Spleen (tissue), 7 donors: Measurements from ENCODE around the gene HOXA13.

Source experiments
- CTCF ChIP-seq, 11 experiments: fragments of 200-600 bp in 7 of 11; fragments of 450-650 bp in 4 of 11; sonication (generic) in 4 of 11; IDR thresholded peaks in 8 of 11; conservative IDR thresholded peaks in 3 of 11; 1 replicate in 7 of 11; 2 replicates in 4 of 11; pipeline versions ENCODE4 v1.4.0 to v1.8.0; 2016 to 2021; ENCODE audit warnings: antibody characterized with exemption in 11 of 11, inconsistent platforms in 4 of 11, mild to moderate bottlenecking in 1 of 11
- POLR2A ChIP-seq, 3 donors: fragments of 450-650 bp; IDR thresholded peaks; one replicate each; pipeline ENCODE4 v1.5.1; 2017; ENCODE audit warnings: antibody characterized with exemption in 3 of 3, mild to moderate bottlenecking in 1 of 3
- POLR2AphosphoS5 ChIP-seq, 3 donors: sonication (generic); formaldehyde crosslinking; IDR thresholded peaks; one replicate each; pipeline ENCODE4 v1.5.1; 2017; ENCODE audit warnings: antibody characterized with exemption in 3 of 3
- donor health status: DM: no; HTN: no; CAD: no; lungs with moderate emphysema.
- donor health status: DM: no; HTN: no; CAD: no.
- donor health status: DM: no; HTN: no; CAD: no.

GRCh38 chr7:27200761-27201579, 1.1 kb upstream of the HOXA13 start:
- no peak for TF ChIP-seq CTCF (IDR thresholded peaks at IDR 0.05 in 8 of 11, conservative IDR thresholded peaks at IDR 0.05 in 3 of 11)
- TF ChIP-seq POLR2AphosphoS5 (IDR thresholded peaks at IDR 0.05), result no peak
- no peak for TF ChIP-seq POLR2A (IDR thresholded peaks at IDR 0.05)
